Peyer's patch (tissue), 4 donors: ENCODE results near the gene ATP6V1G2. TPM values are rescaled to one million over a fixed set of nuclear protein-coding genes. Genes with fewer than 3 reads are reported as not detected.

Experiments
- DNase-seq, 3 donors: peaks; one replicate each; pipeline ENCODE4 v3.0.0-alpha.2; 2017 to 2019
- H3K27ac ChIP-seq, 4 donors: fragments of 200-600 bp; sonication (generic); one replicate each; pipeline ENCODE4 v1.5.1; 2016 to 2019
- H3K27me3 ChIP-seq, 2 donors: fragments of 200-600 bp; sonication (generic); one replicate each; pipeline ENCODE4 v1.5.1; 2019
- H3K36me3 ChIP-seq, 3 donors: fragments of 200-600 bp; sonication (generic); one replicate each; pipeline ENCODE4 v1.5.1; 2016 to 2019
- H3K4me1 ChIP-seq, 4 donors: fragments of 200-600 bp; sonication (generic); one replicate each; pipeline ENCODE4 v1.5.1; 2016 to 2019
- H3K4me3 ChIP-seq, 4 donors: fragments of 200-600 bp; sonication (generic); 1 replicate in 3 of 4; 2 replicates in 1 of 4; pipeline ENCODE4 v1.5.1; 2016 to 2019; ENCODE audit warnings: mild to moderate bottlenecking in 1 of 4
- H3K9me3 ChIP-seq, 4 donors: fragments of 200-600 bp; sonication (generic); one replicate each; pipeline ENCODE4 v1.5.1; 2016 to 2019; ENCODE audit warnings: mild to moderate bottlenecking in 1 of 4
- POLR2A ChIP-seq, 2 donors: fragments of 450-650 bp; IDR thresholded peaks; one replicate each; pipeline ENCODE4 v1.5.1; 2017; ENCODE audit warnings: antibody characterized with exemption in 2 of 2, mild to moderate bottlenecking in 2 of 2, moderate library complexity in 2 of 2
- total RNA-seq, 4 donors: library from RNA; depleted of rRNA; stranded (reverse); fragments of >200 nt; gene quantifications; one replicate each; pipeline ENCODE4 v1.1.0, GENCODE V29; 2016
- TF ChIP-seq, protein P1 (sequence below), 6 experiments: fragments of 450-650 bp in 4 of 6; fragments of 200-600 bp in 2 of 6; sonication (generic) in 1 of 6; IDR thresholded peaks; one replicate each; pipeline ENCODE4 v1.5.1; 2017 to 2019; ENCODE audit warnings: antibody characterized with exemption in 6 of 6, mild to moderate bottlenecking in 3 of 6, moderate library complexity in 1 of 6

The ATP6V1G2 gene
- total RNA-seq, 4 donors from 2014 or later: not detected

DNA sequence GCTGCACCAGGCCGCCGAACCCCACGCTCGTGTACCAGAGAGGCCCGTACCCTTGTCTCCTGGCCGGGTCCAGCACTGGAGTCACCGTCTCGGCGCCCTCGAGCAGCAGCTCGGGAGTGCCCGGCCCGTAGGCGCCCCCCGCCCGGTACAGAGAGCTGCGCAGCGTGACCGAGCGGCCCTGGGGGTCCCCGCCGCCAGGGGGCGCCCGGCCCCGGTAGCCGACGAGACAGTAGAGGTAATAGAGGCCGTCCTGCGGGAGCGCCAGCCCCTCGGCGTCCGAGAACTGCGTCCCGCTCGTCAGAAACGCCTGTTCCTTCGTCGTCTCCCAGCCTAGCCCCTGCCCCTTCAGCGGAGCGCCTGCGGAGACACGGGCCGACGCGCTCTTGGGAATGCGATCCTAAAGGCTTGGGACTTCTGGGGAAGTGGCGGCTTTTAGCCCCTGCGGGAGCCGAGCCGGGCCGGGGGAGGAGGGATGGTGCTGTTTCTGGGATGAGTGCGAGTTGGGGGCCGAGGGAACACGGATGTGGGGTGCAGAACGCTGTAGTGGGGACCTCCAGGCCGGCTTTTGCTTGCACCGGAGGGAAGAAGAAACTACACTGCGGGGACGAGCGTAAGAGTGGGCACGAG lies 34.5 kb upstream of the ATP6V1G2 start:
- TF ChIP-seq POLR2A (IDR thresholded peaks at IDR 0.05): no peak
- TF ChIP-seq, protein P1, sequence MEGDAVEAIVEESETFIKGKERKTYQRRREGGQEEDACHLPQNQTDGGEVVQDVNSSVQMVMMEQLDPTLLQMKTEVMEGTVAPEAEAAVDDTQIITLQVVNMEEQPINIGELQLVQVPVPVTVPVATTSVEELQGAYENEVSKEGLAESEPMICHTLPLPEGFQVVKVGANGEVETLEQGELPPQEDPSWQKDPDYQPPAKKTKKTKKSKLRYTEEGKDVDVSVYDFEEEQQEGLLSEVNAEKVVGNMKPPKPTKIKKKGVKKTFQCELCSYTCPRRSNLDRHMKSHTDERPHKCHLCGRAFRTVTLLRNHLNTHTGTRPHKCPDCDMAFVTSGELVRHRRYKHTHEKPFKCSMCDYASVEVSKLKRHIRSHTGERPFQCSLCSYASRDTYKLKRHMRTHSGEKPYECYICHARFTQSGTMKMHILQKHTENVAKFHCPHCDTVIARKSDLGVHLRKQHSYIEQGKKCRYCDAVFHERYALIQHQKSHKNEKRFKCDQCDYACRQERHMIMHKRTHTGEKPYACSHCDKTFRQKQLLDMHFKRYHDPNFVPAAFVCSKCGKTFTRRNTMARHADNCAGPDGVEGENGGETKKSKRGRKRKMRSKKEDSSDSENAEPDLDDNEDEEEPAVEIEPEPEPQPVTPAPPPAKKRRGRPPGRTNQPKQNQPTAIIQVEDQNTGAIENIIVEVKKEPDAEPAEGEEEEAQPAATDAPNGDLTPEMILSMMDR (IDR thresholded peaks at IDR 0.05): peak; percentile 93 to 99 (median 96)
- H3K4me3 ChIP-seq: peak overlapping the region; percentile 68 to 78 (median 70)
- peak overlapping the region; percentile 76 to 93 (median 86) for H3K27ac ChIP-seq
- no peaks in the 10 kb centered on the region for H3K9me3 ChIP-seq
- H3K4me1 ChIP-seq: peaks cover 0 to 21% (median 12%) of the 10 kb centered on the region in 4 donors
- H3K36me3 ChIP-seq: no peaks in the 10 kb centered on the region
- H3K27me3 ChIP-seq: no peaks in the 10 kb centered on the region
- peak; percentile 88 to 96 (median 90) for DNase-seq

DNA sequence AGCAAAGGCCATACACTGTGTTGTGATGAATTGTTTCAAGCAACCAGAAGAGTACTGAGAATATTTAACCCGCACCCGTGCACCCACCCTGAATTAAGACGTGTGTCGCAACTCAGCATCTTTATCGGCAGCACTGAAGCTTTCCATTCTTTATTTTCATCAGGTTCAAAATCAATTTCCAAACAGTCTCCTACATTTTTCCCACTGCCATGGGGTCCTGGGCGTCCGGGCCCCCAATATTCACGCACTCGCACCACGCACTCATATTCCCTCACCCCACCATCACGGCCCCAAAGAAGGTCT lies 34.0 kb upstream of the ATP6V1G2 start:
- TF ChIP-seq, protein P1 (IDR thresholded peaks at IDR 0.05): no peak
- TF ChIP-seq POLR2A (IDR thresholded peaks at IDR 0.05): no peak
- no peaks in the 10 kb centered on the region for H3K36me3 ChIP-seq
- peak overlapping the region; percentile 68 to 78 (median 70) for H3K4me3 ChIP-seq

DNA sequence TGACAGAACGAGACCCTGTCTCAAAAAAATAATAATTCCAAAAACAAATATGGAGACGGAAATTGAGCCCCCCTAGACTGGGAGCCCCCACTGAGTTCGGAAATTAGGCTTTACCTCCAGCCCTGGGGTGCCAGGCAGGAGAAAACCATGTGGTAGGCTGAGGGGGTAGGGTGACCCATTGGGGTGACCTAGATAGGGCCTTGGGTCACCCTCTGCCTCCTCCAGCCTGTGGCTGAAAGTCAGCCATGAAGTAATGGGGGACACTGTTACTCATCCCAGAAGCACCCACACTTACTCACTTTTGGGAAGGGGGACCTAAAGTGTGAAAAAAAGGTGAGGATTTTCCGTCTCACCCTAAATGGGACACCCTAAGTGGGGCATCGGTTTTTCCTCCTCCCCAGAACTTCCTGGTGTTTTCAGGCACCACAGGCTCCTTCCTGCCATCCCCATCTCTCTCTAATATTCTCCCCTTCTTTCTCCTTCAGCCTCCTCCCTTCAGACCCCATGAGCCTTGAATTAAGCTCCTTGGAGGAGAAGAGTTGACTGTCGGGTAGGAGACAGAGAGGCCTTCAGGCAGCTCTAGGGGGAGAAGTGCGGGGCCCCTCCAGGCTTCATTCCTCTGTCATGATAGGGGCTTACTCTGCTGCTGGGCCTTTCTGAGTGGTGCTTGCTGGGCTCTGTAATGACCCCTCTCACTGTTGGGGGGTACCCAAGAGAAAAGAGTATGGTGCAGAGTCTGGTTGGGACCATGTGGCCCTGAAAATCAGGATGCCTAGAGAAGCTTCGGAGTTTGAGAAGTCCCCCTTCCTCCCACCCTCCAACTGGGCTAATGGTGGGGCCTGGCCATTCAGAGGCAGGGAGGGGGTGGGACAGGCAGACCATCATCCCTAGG lies 33.4 kb upstream of the ATP6V1G2 start:
- peaks cover 0 to 19% (median 7%) of the 10 kb centered on the region in 4 donors for H3K4me1 ChIP-seq

More for the DNA sequence above, 34.0 kb upstream of the ATP6V1G2 start:
- no peaks in the 10 kb centered on the region for H3K27me3 ChIP-seq
- DNase-seq: no peak
- peaks cover 0 to 16% (median 10%) of the 10 kb centered on the region in 4 donors for H3K4me1 ChIP-seq
- no peaks in the 10 kb centered on the region for H3K9me3 ChIP-seq
- peak overlapping the region; percentile 76 to 93 (median 86) for H3K27ac ChIP-seq

DNA sequence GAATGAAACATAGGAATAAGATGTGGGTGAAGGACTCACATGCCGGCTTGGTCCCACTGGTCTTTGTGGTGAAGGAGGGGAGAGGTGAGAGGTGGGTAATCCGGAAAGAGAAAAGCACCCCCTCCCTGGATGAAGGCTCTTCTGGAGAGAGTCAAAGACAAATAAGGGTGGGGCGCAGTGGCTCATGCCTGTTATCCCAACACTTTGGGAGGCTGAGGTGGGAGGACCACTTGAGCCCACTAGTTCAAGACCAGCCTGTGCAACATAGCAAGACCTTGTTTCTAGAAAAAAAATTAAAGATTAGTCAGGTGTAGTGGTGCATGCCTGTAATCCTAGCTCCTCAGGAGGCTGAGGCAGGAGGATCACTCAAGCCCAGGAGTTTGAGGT lies 32.7 kb upstream of the ATP6V1G2 start:
- TF ChIP-seq, protein P1 (IDR thresholded peaks at IDR 0.05): no peak
- no peak for TF ChIP-seq POLR2A (IDR thresholded peaks at IDR 0.05)
- Histone ChIP-seq H3K27me3 (no peaks in the 10 kb centered on the region), H3K4me3 (no peak overlapping the region), H3K4me1 (peaks cover 0 to 23% (median 7%) of the 10 kb centered on the region in 4 donors), H3K36me3 (no peaks in the 10 kb centered on the region), H3K27ac (peak overlapping the region in 2 of 4 donors; percentile 87 to 93), H3K9me3 (no peaks in the 10 kb centered on the region)
- DNase-seq: no peak

More for the DNA sequence above, 33.4 kb upstream of the ATP6V1G2 start:
- peak overlapping the region; percentile 76 to 93 (median 86) for H3K27ac ChIP-seq
- no peak for TF ChIP-seq POLR2A (IDR thresholded peaks at IDR 0.05)
- TF ChIP-seq, protein P1 (IDR thresholded peaks at IDR 0.05): no peak
- no peaks in the 10 kb centered on the region for H3K27me3 ChIP-seq
- no peaks in the 10 kb centered on the region for H3K9me3 ChIP-seq
- peak overlapping the region; percentile 68 to 78 (median 70) for H3K4me3 ChIP-seq
- no peaks in the 10 kb centered on the region for H3K36me3 ChIP-seq
- DNase-seq: no peak

DNA sequence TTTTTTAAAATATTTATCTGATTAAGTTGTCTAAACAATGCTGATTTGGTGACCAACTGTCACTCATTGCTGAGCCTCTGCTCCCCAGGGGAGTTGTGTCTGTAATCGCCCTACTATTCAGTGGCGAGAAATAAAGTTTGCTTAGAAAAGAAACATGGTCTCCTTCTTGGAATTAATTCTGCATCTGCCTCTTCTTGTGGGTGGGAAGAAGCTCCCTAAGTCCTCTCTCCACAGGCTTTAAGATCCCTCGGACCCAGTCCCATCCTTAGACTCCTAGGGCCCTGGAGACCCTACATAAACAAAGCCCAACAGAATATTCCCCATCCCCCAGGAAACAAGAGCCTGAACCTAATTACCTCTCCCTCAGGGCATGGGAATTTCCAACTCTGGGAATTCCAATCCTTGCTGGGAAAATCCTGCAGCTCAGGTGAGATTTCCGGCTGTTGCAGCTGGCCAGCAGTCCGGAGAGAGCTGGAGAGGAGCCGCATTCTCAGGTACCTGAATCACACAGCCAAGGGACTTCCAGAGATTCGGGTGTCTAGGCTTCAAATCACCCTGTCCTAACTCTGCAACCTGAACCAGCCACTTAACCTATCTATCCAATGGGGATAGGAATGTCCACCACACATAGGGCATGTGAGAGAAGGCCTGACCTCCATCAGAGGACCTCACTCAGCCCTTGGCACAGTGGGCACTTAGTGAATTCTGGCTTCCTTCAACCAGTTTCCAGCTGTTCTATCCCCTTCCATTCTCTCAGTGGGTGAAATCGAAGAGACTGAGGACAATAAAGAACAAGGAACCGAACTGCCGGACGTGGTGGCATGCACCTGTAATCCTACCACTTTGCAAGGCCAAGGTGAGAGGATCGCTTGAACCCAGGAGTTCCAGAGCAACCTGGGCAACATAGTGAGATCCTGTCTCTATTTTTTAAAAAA lies 32.0 kb upstream of the ATP6V1G2 start:
- Histone ChIP-seq H3K4me3 (no peak overlapping the region), H3K9me3 (no peaks in the 10 kb centered on the region), H3K27ac (peak overlapping the region in 2 of 4 donors; percentile 12 to 93), H3K27me3 (no peaks in the 10 kb centered on the region), H3K36me3 (no peaks in the 10 kb centered on the region), H3K4me1 (peaks cover 0 to 23% (median 7%) of the 10 kb centered on the region in 4 donors)
- TF ChIP-seq POLR2A (IDR thresholded peaks at IDR 0.05): no peak
- TF ChIP-seq, protein P1 (IDR thresholded peaks at IDR 0.05): no peak
- DNase-seq: no peak
